NB4 (cell line): ENCODE data around the gene RIGI.
"Not testable (repeated sequence)": the region's sequence is repeated elsewhere in the genome, so short reads cannot be mapped to it uniquely, and the experiment has no call there.

Experiments used
- DNase-seq: peaks from one replicate; pipeline ENCODE4 v3.0.0; 2010; ENCODE audit warnings: low read depth
- H3K4me3 ChIP-seq: one replicate; pipeline ENCODE4 v1.5.1; 2011; ENCODE audit warnings: mild to moderate bottlenecking, low read depth, low read length, moderate library complexity
- CTCF ChIP-seq: IDR thresholded peaks from one replicate; pipeline ENCODE4 v1.5.1; 2012; ENCODE audit warnings: low read depth, low read length
- MAX ChIP-seq: IDR thresholded peaks from 2 replicates; pipeline ENCODE4 v1.6.1; 2011; ENCODE audit warnings: low read depth, low read length
- MYC ChIP-seq: IDR thresholded peaks from 2 replicates; pipeline ENCODE4 v1.6.1; 2011; ENCODE audit warnings: low read depth, low read length
- POLR2A ChIP-seq: IDR thresholded peaks from 2 replicates; pipeline ENCODE4 v1.6.1; 2011; ENCODE audit warnings: mild to moderate bottlenecking; ENCODE audit not compliant: insufficient read length; ENCODE audit errors: extremely low read depth

Gene RIGI

GRCh38 chr9:32552172-32552872 lies 26.3 kb upstream of the RIGI start, which contains the start of the genes SMIM27 and TOPORS:
Gene SMIM27 (plus strand): TSS chr9:32552327. CDS start chr9:32552435, 108 bp downstream.
Gene TOPORS (minus strand): TSS chr9:32552586. CDS start chr9:32552436, 150 bp downstream.
- peak; percentile 99 for DNase-seq
- peak within 1 kb of the TSS; percentile 91 for H3K4me3 ChIP-seq
- TF ChIP-seq MAX (peak; percentile 90), CTCF (no peak), MYC (peak; percentile 89), POLR2A (peak; percentile 90)

GRCh38 chr9:32551276-32552051 lies 25.5 kb upstream of the RIGI start:
- peak; percentile 74 for DNase-seq
- TF ChIP-seq CTCF: no peak
- peak; percentile 11 for TF ChIP-seq POLR2A
- no peak; the same call in 1 of the 2 replicates for TF ChIP-seq MAX
- peak; percentile 45 for TF ChIP-seq MYC
- H3K4me3 ChIP-seq: peak overlapping the region; percentile 91

GRCh38 chr9:32550562-32551275 lies 24.7 kb upstream of the RIGI start:
- DNase-seq: peak; percentile 98
- TF ChIP-seq MAX (no peak), CTCF (peak; percentile 18), POLR2A (peak; percentile 84), MYC (peak; percentile 59)
- H3K4me3 ChIP-seq: peak overlapping the region; percentile 91

GRCh38 chr9:32550150-32550561 lies 24.2 kb upstream of the RIGI start:
- TF ChIP-seq CTCF (no peak), MAX (no peak), MYC (no peak), POLR2A (no peak)
- peak overlapping the region; percentile 91 for H3K4me3 ChIP-seq
- DNase-seq: no peak

- not testable (repeated sequence) for H3K4me3 ChIP-seq, DNase-seq
Observed at GRCh38 chr9:32548213-32548612, 22.2 kb upstream of the RIGI start.
